BLaER1 (cell line): ENCODE data around the gene ATP1B4.

Experiments
- H3K27ac ChIP-seq: shearing (Covaris generic); formaldehyde crosslinking; 2 replicates; pipeline ENCODE4 v1.8.1; 2022
- H3K27me3 ChIP-seq: shearing (Covaris generic); formaldehyde crosslinking; 2 replicates; pipeline ENCODE4 v1.8.1; 2022
- H3K36me3 ChIP-seq: shearing (Covaris generic); formaldehyde crosslinking; 2 replicates; pipeline ENCODE4 v1.8.1; 2022
- H3K4me1 ChIP-seq: shearing (Covaris generic); formaldehyde crosslinking; 2 replicates; pipeline ENCODE4 v1.8.1; 2022
- H3K4me2 ChIP-seq: shearing (Covaris generic); formaldehyde crosslinking; 2 replicates; pipeline ENCODE4 v1.8.1; 2022
- H3K4me3 ChIP-seq: shearing (Covaris generic); formaldehyde crosslinking; 2 replicates; pipeline ENCODE4 v1.8.1; 2022
- H3K9ac ChIP-seq: shearing (Covaris generic); formaldehyde crosslinking; 2 replicates; pipeline ENCODE4 v1.8.1; 2022
- H3K9me3 ChIP-seq: shearing (Covaris generic); formaldehyde crosslinking; 2 replicates; pipeline ENCODE4 v1.8.1; 2022
- H4K20me1 ChIP-seq: shearing (Covaris generic); formaldehyde crosslinking; 2 replicates; pipeline ENCODE4 v1.8.1; 2022
- Cebpa-rat ChIP-seq: shearing (Covaris generic); IDR thresholded peaks from 2 replicates; pipeline ENCODE4 v1.8.1; 2022

ATP1B4 gene

GRCh38 chrX:120361764-120362305 lies at the start of gene ATP1B4:
ATP1B4 (plus strand) TSS chrX:120362089; CDS start chrX:120362169, 80 bp downstream.
- Histone ChIP-seq H3K4me3 (no peak within 1 kb of the TSS), H3K36me3 (no peaks in the 10 kb centered on the region), H3K9me3 (no peaks in the 10 kb centered on the region), H3K4me2 (no peak within 1 kb of the TSS), H3K4me1 (peaks cover 3% of the 10 kb centered on the region; the same call in 1 of the 2 replicates), H3K9ac (no peak within 1 kb of the TSS), H3K27ac (no peak within 1 kb of the TSS), H3K27me3 (no peaks in the 10 kb centered on the region), H4K20me1 (no peaks in the 10 kb centered on the region)
- TF ChIP-seq Cebpa-rat, result no peak

- Histone ChIP-seq H3K36me3 (no peaks in the 10 kb centered on the region), H3K4me2 (no peak overlapping the region), H3K4me1 (no peaks in the 10 kb centered on the region), H3K9me3 (peaks cover 6% of the 10 kb centered on the region), H3K27ac (no peak overlapping the region), H4K20me1 (no peaks in the 10 kb centered on the region), H3K9ac (no peak overlapping the region), H3K27me3 (peaks cover 31% of the 10 kb centered on the region), H3K4me3 (no peak overlapping the region)
- no peak for TF ChIP-seq Cebpa-rat
These were observed 46.1 kb upstream of the ATP1B4 start for GRCh38 chrX:120315776-120316175.

- H3K9me3 ChIP-seq, result no peaks in the 10 kb centered on the region
- H3K27ac ChIP-seq, result no peak overlapping the region
- H3K9ac ChIP-seq, result no peak overlapping the region
- H4K20me1 ChIP-seq, result no peaks in the 10 kb centered on the region
- peaks cover 21% of the 10 kb centered on the region for H3K27me3 ChIP-seq
- H3K4me3 ChIP-seq, result no peak overlapping the region
- TF ChIP-seq Cebpa-rat, result no peak
- H3K4me2 ChIP-seq, result no peak overlapping the region
- no peaks in the 10 kb centered on the region for H3K36me3 ChIP-seq
- H3K4me1 ChIP-seq, result no peaks in the 10 kb centered on the region
These were observed 45.2 kb upstream of the ATP1B4 start for GRCh38 chrX:120316587-120317283.

GRCh38 chrX:120318411-120318810 lies 43.5 kb upstream of the ATP1B4 start:
- Histone ChIP-seq H4K20me1 (no peaks in the 10 kb centered on the region), H3K9ac (no peak overlapping the region), H3K36me3 (no peaks in the 10 kb centered on the region), H3K4me1 (no peaks in the 10 kb centered on the region), H3K27ac (no peak overlapping the region), H3K9me3 (no peaks in the 10 kb centered on the region), H3K4me3 (no peak overlapping the region), H3K27me3 (peaks cover 5% of the 10 kb centered on the region; the same call in 1 of the 2 replicates), H3K4me2 (no peak overlapping the region)
- TF ChIP-seq Cebpa-rat, result no peak

- no peaks in the 10 kb centered on the region for H3K9me3 ChIP-seq
- H3K27me3 ChIP-seq, result no peaks in the 10 kb centered on the region
- no peak overlapping the region for H3K27ac ChIP-seq
- no peak overlapping the region for H3K9ac ChIP-seq
- no peak overlapping the region for H3K4me3 ChIP-seq
- H3K36me3 ChIP-seq, result no peaks in the 10 kb centered on the region
- no peak for TF ChIP-seq Cebpa-rat
- H3K4me1 ChIP-seq, result no peaks in the 10 kb centered on the region
- H4K20me1 ChIP-seq, result no peaks in the 10 kb centered on the region
- no peak overlapping the region for H3K4me2 ChIP-seq
These were observed 40.2 kb upstream of the ATP1B4 start for GRCh38 chrX:120321520-120322281.

- no peak overlapping the region for H3K4me2 ChIP-seq
These were observed 30.8 kb upstream of the ATP1B4 start for GRCh38 chrX:120331116-120331515.

GRCh38 chrX:120332394-120332793 lies 29.5 kb upstream of the ATP1B4 start:
- Histone ChIP-seq H3K4me3 (no peak overlapping the region), H3K36me3 (no peaks in the 10 kb centered on the region), H3K4me1 (peaks cover 5% of the 10 kb centered on the region), H3K9me3 (peaks cover 22% of the 10 kb centered on the region), H3K4me2 (no peak overlapping the region), H3K9ac (no peak overlapping the region), H3K27me3 (no peaks in the 10 kb centered on the region), H3K27ac (no peak overlapping the region), H4K20me1 (no peaks in the 10 kb centered on the region)
- no peak for TF ChIP-seq Cebpa-rat

More at GRCh38 chrX:120331116-120331515, 30.8 kb upstream of the ATP1B4 start:
- H3K9ac ChIP-seq, result no peak overlapping the region
- H3K27me3 ChIP-seq, result no peaks in the 10 kb centered on the region
- peaks cover 9% of the 10 kb centered on the region for H3K9me3 ChIP-seq
- no peak for TF ChIP-seq Cebpa-rat
- peaks cover 5% of the 10 kb centered on the region for H3K4me1 ChIP-seq
- no peak overlapping the region for H3K4me3 ChIP-seq
- H3K27ac ChIP-seq, result no peak overlapping the region
- no peaks in the 10 kb centered on the region for H4K20me1 ChIP-seq
- no peaks in the 10 kb centered on the region for H3K36me3 ChIP-seq

- Histone ChIP-seq H3K27ac (no peak overlapping the region), H3K9me3 (peaks cover 38% of the 10 kb centered on the region), H4K20me1 (no peaks in the 10 kb centered on the region), H3K4me3 (no peak overlapping the region), H3K36me3 (no peaks in the 10 kb centered on the region), H3K9ac (no peak overlapping the region), H3K27me3 (no peaks in the 10 kb centered on the region), H3K4me2 (no peak overlapping the region), H3K4me1 (peaks cover 5% of the 10 kb centered on the region)
- no peak for TF ChIP-seq Cebpa-rat
These were observed 27.7 kb upstream of the ATP1B4 start for GRCh38 chrX:120334151-120334550.

GRCh38 chrX:120334603-120335002 lies 27.3 kb upstream of the ATP1B4 start:
- H3K9ac ChIP-seq, result no peak overlapping the region
- TF ChIP-seq Cebpa-rat, result no peak
- no peak overlapping the region for H3K4me2 ChIP-seq
- no peaks in the 10 kb centered on the region for H4K20me1 ChIP-seq
- no peak overlapping the region for H3K4me3 ChIP-seq
- peaks cover 42% of the 10 kb centered on the region for H3K9me3 ChIP-seq
- H3K27me3 ChIP-seq, result no peaks in the 10 kb centered on the region
- H3K27ac ChIP-seq, result no peak overlapping the region
- no peaks in the 10 kb centered on the region for H3K36me3 ChIP-seq
- H3K4me1 ChIP-seq, result peaks cover 5% of the 10 kb centered on the region

GRCh38 chrX:120335289-120335688 lies 26.6 kb upstream of the ATP1B4 start:
- no peak overlapping the region for H3K4me3 ChIP-seq
- H4K20me1 ChIP-seq, result no peaks in the 10 kb centered on the region
- no peak overlapping the region for H3K27ac ChIP-seq
- TF ChIP-seq Cebpa-rat, result no peak
- H3K4me2 ChIP-seq, result no peak overlapping the region
- H3K27me3 ChIP-seq, result no peaks in the 10 kb centered on the region
- peaks cover 5% of the 10 kb centered on the region for H3K4me1 ChIP-seq
- peaks cover 46% of the 10 kb centered on the region for H3K9me3 ChIP-seq
- no peak overlapping the region for H3K9ac ChIP-seq
- H3K36me3 ChIP-seq, result no peaks in the 10 kb centered on the region
